ENCODE results near the gene NT5C2.

DNA sequence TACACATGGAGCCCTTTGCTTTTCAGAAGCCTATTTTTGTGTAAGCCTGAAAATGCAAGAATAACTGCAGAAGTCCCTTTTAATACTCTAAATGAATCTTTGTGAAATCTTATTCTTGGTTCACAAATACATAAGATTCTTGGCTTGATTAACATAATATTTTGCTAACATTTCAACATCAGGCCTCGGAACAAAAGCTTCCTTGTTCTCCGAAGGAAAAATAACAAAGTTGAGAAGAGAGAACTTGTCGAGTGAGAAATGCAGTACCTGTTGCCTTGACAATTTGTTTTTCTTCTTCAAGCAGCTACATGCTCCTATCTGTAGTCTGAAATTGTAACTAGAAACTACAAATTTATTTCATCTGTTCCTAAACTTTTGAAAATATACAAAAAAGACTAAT lies 8.5 kb downstream of the NT5C2 start:
- TF ChIP-seq, protein P1, sequence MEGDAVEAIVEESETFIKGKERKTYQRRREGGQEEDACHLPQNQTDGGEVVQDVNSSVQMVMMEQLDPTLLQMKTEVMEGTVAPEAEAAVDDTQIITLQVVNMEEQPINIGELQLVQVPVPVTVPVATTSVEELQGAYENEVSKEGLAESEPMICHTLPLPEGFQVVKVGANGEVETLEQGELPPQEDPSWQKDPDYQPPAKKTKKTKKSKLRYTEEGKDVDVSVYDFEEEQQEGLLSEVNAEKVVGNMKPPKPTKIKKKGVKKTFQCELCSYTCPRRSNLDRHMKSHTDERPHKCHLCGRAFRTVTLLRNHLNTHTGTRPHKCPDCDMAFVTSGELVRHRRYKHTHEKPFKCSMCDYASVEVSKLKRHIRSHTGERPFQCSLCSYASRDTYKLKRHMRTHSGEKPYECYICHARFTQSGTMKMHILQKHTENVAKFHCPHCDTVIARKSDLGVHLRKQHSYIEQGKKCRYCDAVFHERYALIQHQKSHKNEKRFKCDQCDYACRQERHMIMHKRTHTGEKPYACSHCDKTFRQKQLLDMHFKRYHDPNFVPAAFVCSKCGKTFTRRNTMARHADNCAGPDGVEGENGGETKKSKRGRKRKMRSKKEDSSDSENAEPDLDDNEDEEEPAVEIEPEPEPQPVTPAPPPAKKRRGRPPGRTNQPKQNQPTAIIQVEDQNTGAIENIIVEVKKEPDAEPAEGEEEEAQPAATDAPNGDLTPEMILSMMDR (IDR thresholded peaks at IDR 0.05) = no peak
- no peak for TF ChIP-seq POLR2A (IDR thresholded peaks at IDR 0.05)
